ENCODE data around the gene DIS3L2. TPM values are rescaled to one million over a fixed set of nuclear protein-coding genes. Genes with fewer than 3 reads are reported as not detected.

Gene DIS3L2
- total and polyA plus RNA-seq, 2 of the 4 experiments (the other 2 are of a cell fraction) = 14.7 to 19.2 TPM

DNA sequence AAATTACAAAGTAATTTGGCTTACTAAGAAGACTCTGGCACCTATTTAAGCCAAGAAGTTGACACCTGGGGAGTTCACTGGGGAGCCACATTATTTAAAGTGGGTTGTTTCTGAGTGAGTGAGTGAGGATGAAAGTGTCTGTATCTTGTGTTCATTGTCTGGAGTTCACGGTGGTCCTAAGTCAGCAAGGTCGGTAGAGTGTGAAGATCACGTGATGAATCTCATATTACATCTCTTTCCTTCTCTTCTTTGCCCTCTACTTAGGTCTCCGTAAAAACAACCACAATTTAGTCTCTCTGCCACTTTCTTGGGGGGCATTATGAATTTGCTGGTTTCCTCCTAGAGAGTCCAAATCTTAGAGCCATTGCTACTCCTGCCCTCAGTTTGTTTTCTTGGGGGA, 67.8 kb downstream of the DIS3L2 start:
- Histone ChIP-seq H3K79me1 (ENCODE audit: low read depth in 1 of 2, low read length in 2 of 2) (no peaks in the 10 kb centered on the region; a peak in 1 of 4 replicates), H2AK5ac (ENCODE audit: low read depth, low read length) (no peak overlapping the region), H4K91ac (ENCODE audit: insufficient read depth, low read depth, low read length) (no peak overlapping the region), H3K4me3 (ENCODE audit: insufficient read depth, low read depth, low read length) (no peak overlapping the region), H3K4me1 (ENCODE audit: control insufficient read depth, insufficient read depth, low read length) (no peaks in the 10 kb centered on the region), H3K36me3 (ENCODE audit: control insufficient read depth, insufficient read depth, low read length) (peaks cover 7% of the 10 kb centered on the region), H3K9ac (ENCODE audit: low read depth, low read length) (no peak overlapping the region), H4K8ac (ENCODE audit: low read depth in 2 of 2, low read length in 2 of 2) (no peak overlapping the region), H2BK120ac (ENCODE audit: low read depth, low read length) (no peak overlapping the region), H2BK5ac (ENCODE audit: low read depth, low read length, poor library complexity, severe bottlenecking) (no peak overlapping the region), H3K18ac (ENCODE audit: low read depth, low read length) (no peak overlapping the region), H2BK15ac (ENCODE audit: low read depth, low read length) (no peak overlapping the region), H3K9me3 (ENCODE audit: control insufficient read depth, insufficient read depth, low read length) (no peaks in the 10 kb centered on the region), H2AK9ac (replicated peaks; ENCODE audit: low read depth, low read length, poor library complexity) (no peak overlapping the region), H3K4me2 (ENCODE audit: low read depth, low read length) (no peak overlapping the region), H2AFZ (replicated peaks; ENCODE audit: low read length, poor library complexity) (no peak overlapping the region), H4K20me1 (ENCODE audit: insufficient read depth, low read length) (no peaks in the 10 kb centered on the region), H3K27ac (ENCODE audit: insufficient read depth, low read length) (no peak overlapping the region), H3K4ac (ENCODE audit: low read depth, low read length) (no peak overlapping the region), H3K23ac (ENCODE audit: low read depth, low read length) (no peak overlapping the region), H3K27me3 (ENCODE audit: control insufficient read depth, insufficient read depth, low read length) (no peaks in the 10 kb centered on the region), H2BK20ac (ENCODE audit: low read depth, low read length) (no peak overlapping the region), H3K14ac (replicated peaks; ENCODE audit: low read depth, low read length) (no peak overlapping the region), H3K9me1 (ENCODE audit: insufficient read depth, low read length) (no peaks in the 10 kb centered on the region), H4K5ac (ENCODE audit: low read depth, low read length) (no peak overlapping the region), H3K56ac (ENCODE audit: extremely low read depth, insufficient read depth, low read length) (no peak overlapping the region)
- no peak for DNase-seq
- TF ChIP-seq RAD21 (IDR thresholded peaks at IDR 0.05; ENCODE audit: low read length) (no peak), CEBPB (IDR thresholded peaks at IDR 0.05; ENCODE audit: low read depth, low read length) (no peak)
- CTCF ChIA-PET = no interaction called here
- dilution Hi-C loops (cut with HindIII; ENCODE audit: low sequenced_read_pairs, unreplicated experiment) (no loop called here), intact Hi-C loops (cut with micrococcal nuclease) (no loop called here), in situ Hi-C loops (cut with MboI; ENCODE audit: low sequenced_read_pairs) (no loop called here)
- no CpG with 5 or more reads among the region's 4 CpGs for WGBS, 2 experiments (ENCODE audit: extremely low coverage in 2 of 2, insufficient read length in 1 of 2)
- BruUV-seq (replicated peaks) = no TSS peak
- POLR2A ChIA-PET (ENCODE audit: unreplicated experiment) = no interaction called here
- ATAC-seq (ENCODE audit: low read depth) = no peak
